ENCODE measurements around the gene GGT5.
A peak's percentile ranks its signal among the peaks of the same experiment; 100 is the strongest.

Gene GGT5

DNA sequence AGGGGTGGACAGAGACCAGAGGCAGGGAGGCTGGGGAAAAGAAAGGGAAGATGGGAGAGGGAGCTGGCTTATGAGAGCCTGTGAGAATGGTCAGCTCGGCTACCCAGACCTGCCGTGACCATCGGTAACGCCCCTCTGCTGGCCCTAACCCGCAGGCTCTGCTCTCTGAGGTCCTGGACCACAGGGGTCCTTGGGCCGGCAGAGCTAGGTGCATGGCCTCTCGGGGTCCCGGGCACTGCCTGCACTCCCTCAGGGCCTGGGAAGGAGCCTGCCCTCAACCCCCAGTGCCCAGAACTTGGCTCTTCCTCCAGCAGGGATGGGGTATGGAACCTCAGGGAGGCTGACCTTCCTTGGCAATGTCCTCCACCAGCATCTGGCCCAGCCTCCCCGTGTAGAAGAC is 13.2 kb downstream of the GGT5 start:
- Histone ChIP-seq H3K27me3 (ENCODE audit: low read depth, low read length) (no peaks in the 10 kb centered on the region), H3K4me1 (ENCODE audit: low read length) (peaks cover 2% of the 10 kb centered on the region; the same call in 1 of the 2 replicates), H2AFZ (ENCODE audit: low read depth, low read length) (no peak overlapping the region), H4K20me1 (ENCODE audit: insufficient read depth, low read length) (no peaks in the 10 kb centered on the region), H3K79me2 (ENCODE audit: low read length) (no peaks in the 10 kb centered on the region), H3K36me3 (replicated peaks; ENCODE audit: low read depth, low read length) (no peaks in the 10 kb centered on the region), H3K9me3 (ENCODE audit: insufficient read depth, low read length) (no peaks in the 10 kb centered on the region), H3K27ac (ENCODE audit: low read length) (no peak overlapping the region), H3K9ac (ENCODE audit: low read length) (no peak overlapping the region), H3K4me2 (ENCODE audit: low read length) (0 out of 2 replicates have a peak overlapping the region, but pooled peaks have one; percentile 6), H3K4me3 (ENCODE audit: low read length) (no peak overlapping the region)
- TF ChIP-seq, protein P1, sequence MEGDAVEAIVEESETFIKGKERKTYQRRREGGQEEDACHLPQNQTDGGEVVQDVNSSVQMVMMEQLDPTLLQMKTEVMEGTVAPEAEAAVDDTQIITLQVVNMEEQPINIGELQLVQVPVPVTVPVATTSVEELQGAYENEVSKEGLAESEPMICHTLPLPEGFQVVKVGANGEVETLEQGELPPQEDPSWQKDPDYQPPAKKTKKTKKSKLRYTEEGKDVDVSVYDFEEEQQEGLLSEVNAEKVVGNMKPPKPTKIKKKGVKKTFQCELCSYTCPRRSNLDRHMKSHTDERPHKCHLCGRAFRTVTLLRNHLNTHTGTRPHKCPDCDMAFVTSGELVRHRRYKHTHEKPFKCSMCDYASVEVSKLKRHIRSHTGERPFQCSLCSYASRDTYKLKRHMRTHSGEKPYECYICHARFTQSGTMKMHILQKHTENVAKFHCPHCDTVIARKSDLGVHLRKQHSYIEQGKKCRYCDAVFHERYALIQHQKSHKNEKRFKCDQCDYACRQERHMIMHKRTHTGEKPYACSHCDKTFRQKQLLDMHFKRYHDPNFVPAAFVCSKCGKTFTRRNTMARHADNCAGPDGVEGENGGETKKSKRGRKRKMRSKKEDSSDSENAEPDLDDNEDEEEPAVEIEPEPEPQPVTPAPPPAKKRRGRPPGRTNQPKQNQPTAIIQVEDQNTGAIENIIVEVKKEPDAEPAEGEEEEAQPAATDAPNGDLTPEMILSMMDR (IDR thresholded peaks at IDR 0.05; ENCODE audit: low read depth, low read length) = no peak
- TF ChIP-seq EZH2phosphoT487 (IDR thresholded peaks at IDR 0.05; ENCODE audit: low read depth) = no peak

DNA sequence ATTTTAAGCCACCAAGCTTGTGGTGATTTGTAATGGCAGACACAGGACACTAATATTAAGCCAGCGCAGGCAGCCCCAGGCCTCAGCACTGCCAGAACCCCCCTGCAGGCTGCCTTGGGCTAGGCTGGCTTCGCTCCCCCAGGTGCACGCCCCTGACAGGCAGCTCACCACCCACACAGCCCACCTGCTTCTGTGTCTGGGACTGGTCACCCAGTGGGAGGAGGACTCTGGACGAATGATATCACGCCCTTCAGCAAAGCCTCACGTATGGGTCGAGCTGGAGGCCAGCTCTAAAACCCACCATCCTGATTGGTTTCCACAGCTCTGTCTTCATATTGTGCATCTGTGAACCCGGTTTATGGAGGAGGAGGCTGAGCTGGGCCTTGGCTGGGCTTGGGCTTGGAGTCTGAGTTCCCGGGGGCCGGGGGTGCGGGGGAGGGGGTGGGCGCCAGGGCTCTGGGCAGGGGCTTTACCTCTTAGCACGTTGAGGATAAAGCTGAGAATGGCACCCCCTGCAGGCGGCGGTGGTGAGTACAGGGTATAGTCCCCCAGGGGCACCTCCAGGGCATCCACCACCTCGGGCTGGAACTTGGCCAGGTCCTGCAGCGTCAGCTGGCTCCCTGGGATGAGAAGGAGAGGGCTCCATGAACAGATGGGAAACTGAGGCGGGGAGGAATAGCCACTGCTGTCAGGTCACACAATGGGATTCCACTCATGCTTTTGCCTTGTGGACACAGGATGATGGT is 13.8 kb downstream of the GGT5 start:
- Histone ChIP-seq H3K36me3 (replicated peaks; ENCODE audit: low read depth, low read length) (no peaks in the 10 kb centered on the region), H3K9ac (ENCODE audit: low read length) (no peak overlapping the region), H2AFZ (ENCODE audit: low read depth, low read length) (peak overlapping the region; percentile 93; the same call in 1 of the 2 replicates), H3K4me2 (ENCODE audit: low read length) (peak overlapping the region; percentile 69), H3K4me1 (ENCODE audit: low read length) (peaks cover 2% of the 10 kb centered on the region; the same call in 1 of the 2 replicates), H3K27me3 (ENCODE audit: low read depth, low read length) (no peaks in the 10 kb centered on the region), H3K9me3 (ENCODE audit: insufficient read depth, low read length) (no peaks in the 10 kb centered on the region), H3K4me3 (ENCODE audit: low read length) (peak overlapping the region; percentile 60), H3K79me2 (ENCODE audit: low read length) (no peaks in the 10 kb centered on the region), H4K20me1 (ENCODE audit: insufficient read depth, low read length) (no peaks in the 10 kb centered on the region), H3K27ac (ENCODE audit: low read length) (no peak overlapping the region)
- TF ChIP-seq, protein P1 (IDR thresholded peaks at IDR 0.05; ENCODE audit: low read depth, low read length) = peak; percentile 62
- no peak for TF ChIP-seq EZH2phosphoT487 (IDR thresholded peaks at IDR 0.05; ENCODE audit: low read depth)

DNA sequence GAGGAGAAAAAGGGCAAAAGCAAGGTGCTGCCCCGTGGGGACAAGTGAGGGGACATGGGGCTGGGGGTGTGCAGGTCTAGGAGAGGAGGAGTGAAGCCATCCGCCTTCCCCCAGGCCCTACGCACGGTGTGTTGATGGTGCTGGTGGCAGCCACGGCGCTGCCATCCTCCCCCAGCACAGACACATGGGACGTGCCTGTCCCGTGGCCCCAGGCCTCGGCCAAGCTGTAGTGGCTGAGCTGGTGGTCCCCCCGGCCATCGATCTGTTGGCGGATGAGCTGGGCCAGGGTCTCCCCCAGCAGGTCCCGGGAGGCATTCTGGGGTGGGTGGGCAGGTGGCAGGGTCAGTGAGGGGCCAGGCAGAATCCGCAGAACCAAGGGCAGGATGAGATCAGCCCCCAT is 18.9 kb downstream of the GGT5 start:
- no peak overlapping the region for H3K27ac ChIP-seq (ENCODE audit: low read length)
- TF ChIP-seq, protein P1 (IDR thresholded peaks at IDR 0.05; ENCODE audit: low read depth, low read length) = no peak
- TF ChIP-seq EZH2phosphoT487 (IDR thresholded peaks at IDR 0.05; ENCODE audit: low read depth) = no peak

DNA sequence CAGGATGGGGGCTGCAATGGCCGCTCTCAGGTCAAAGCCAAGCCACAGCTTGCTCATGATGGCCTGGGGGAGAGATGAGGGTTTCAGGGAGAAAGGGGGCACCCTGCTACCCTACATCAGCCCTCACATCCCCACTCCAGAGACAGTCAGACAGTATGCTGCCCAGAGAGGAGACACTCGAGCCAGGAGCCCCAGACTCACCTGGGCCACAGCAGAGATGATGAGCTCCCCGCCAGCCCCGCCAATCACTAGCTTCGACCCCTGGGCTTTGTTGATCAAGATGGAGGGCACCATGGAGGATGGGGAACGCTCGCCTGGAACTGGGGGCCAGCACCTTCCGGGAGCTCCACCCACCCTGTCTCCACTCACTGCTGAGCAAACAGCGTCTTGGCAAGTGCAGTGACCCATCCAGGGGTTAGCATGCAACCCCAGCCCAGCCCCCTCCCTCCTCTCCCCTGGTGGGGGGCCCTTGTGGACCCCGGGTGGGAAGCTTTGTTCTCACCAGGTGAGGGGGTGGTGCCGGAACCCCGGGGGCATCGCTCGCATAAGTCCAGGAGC is 19.8 kb downstream of the GGT5 start:
- no peak overlapping the region for H2AFZ ChIP-seq (ENCODE audit: low read depth, low read length)
- no peak for TF ChIP-seq EZH2phosphoT487 (IDR thresholded peaks at IDR 0.05; ENCODE audit: low read depth)
- TF ChIP-seq, protein P1 (IDR thresholded peaks at IDR 0.05; ENCODE audit: low read depth, low read length) = no peak
- no peaks in the 10 kb centered on the region for H4K20me1 ChIP-seq (ENCODE audit: insufficient read depth, low read length)
- no peaks in the 10 kb centered on the region for H3K36me3 ChIP-seq (replicated peaks; ENCODE audit: low read depth, low read length)
- H3K4me1 ChIP-seq (ENCODE audit: low read length) = no peaks in the 10 kb centered on the region
- no peak overlapping the region for H3K27ac ChIP-seq (ENCODE audit: low read length)
- no peak overlapping the region for H3K4me2 ChIP-seq (ENCODE audit: low read length)
- no peaks in the 10 kb centered on the region for H3K79me2 ChIP-seq (ENCODE audit: low read length)
- H3K9ac ChIP-seq (ENCODE audit: low read length) = no peak overlapping the region
- no peak overlapping the region for H3K4me3 ChIP-seq (ENCODE audit: low read length)
- no peaks in the 10 kb centered on the region for H3K9me3 ChIP-seq (ENCODE audit: insufficient read depth, low read length)
- H3K27me3 ChIP-seq (ENCODE audit: low read depth, low read length) = no peaks in the 10 kb centered on the region

More for the DNA sequence above, 18.9 kb downstream of the GGT5 start:
- Histone ChIP-seq H3K79me2 (ENCODE audit: low read length) (no peaks in the 10 kb centered on the region), H3K9me3 (ENCODE audit: insufficient read depth, low read length) (no peaks in the 10 kb centered on the region), H3K9ac (ENCODE audit: low read length) (no peak overlapping the region), H3K4me1 (ENCODE audit: low read length) (peaks cover 1% of the 10 kb centered on the region; the same call in 1 of the 2 replicates), H3K27me3 (ENCODE audit: low read depth, low read length) (no peaks in the 10 kb centered on the region), H3K36me3 (replicated peaks; ENCODE audit: low read depth, low read length) (no peaks in the 10 kb centered on the region), H3K4me2 (ENCODE audit: low read length) (no peak overlapping the region), H3K4me3 (ENCODE audit: low read length) (no peak overlapping the region), H4K20me1 (ENCODE audit: insufficient read depth, low read length) (no peaks in the 10 kb centered on the region), H2AFZ (ENCODE audit: low read depth, low read length) (no peak overlapping the region)

All from OCI-LY3 (cell line).